Measurements from ENCODE around the gene ARHGAP24. TPM values are rescaled to one million over a fixed set of nuclear protein-coding genes. Genes with fewer than 3 reads are reported as not detected.
"Not testable (repeated sequence)": the region's sequence is repeated elsewhere in the genome, so short reads cannot be mapped to it uniquely, and the experiment has no call there.

Gene ARHGAP24
- total RNA-seq, 2 experiments from 2014 or later = 0.30 to 0.53 TPM

GRCh38 chr4:86015412-86016350, 540.7 kb downstream of the ARHGAP24 start:
- CTCF ChIA-PET = no interaction called here
- TF ChIP-seq CTCF (IDR thresholded peaks at IDR 0.05) = no peak
- Mint-ChIP-seq H3K27me3 (no peaks in the 10 kb centered on the region), H3K27ac (no peak overlapping the region), H3K4me1 (ENCODE audit: low read depth) (no peaks in the 10 kb centered on the region), H3K9me3 (no peaks in the 10 kb centered on the region), H3K36me3 (ENCODE audit: low read depth) (no peaks in the 10 kb centered on the region), H3K4me3 (no peak overlapping the region)
- POLR2A ChIA-PET = interaction anchor here (1.1 kb wide), 1 partner anchor 19 kb away, joined by 3 read pairs; no protein-coding TSS in a partner anchor
- DNase-seq (no peak), ATAC-seq (ENCODE audit: poor library complexity) (no peak)
- Histone ChIP-seq H3K9me3 (ENCODE audit: control insufficient read depth in 1 of 2, insufficient read depth in 1 of 2, low read length in 2 of 2) (no peaks in the 10 kb centered on the region), H3K4me1 (ENCODE audit: insufficient read depth, low read length) (no peaks in the 10 kb centered on the region), H3K36me3 (ENCODE audit: insufficient read depth, low read length) (no peaks in the 10 kb centered on the region), H3K27ac (ENCODE audit: low read depth in 1 of 2, low read length in 2 of 2) (no peak overlapping the region), H3K27me3 (ENCODE audit: control insufficient read depth in 1 of 2, insufficient read depth in 2 of 2, low read length in 2 of 2) (no peaks in the 10 kb centered on the region), H3K4me3 (ENCODE audit: low read length) (no peak overlapping the region)
- intact Hi-C loops (cut with DNase I, micrococcal nuclease) = no loop called here

GRCh38 chr4:86019362-86019761, 544.4 kb downstream of the ARHGAP24 start:
- ATAC-seq (ENCODE audit: poor library complexity) = no peak
- DNase-seq = no peak
- CTCF ChIA-PET = no interaction called here
- Histone ChIP-seq H3K27ac (ENCODE audit: low read depth in 1 of 2, low read length in 2 of 2) (no peak overlapping the region), H3K9me3 (ENCODE audit: control insufficient read depth in 1 of 2, insufficient read depth in 1 of 2, low read length in 2 of 2) (peaks cover 0 to 5% of the 10 kb centered on the region in 2 experiments), H3K4me1 (ENCODE audit: insufficient read depth, low read length) (no peaks in the 10 kb centered on the region), H3K27me3 (ENCODE audit: control insufficient read depth in 1 of 2, insufficient read depth in 2 of 2, low read length in 2 of 2) (no peaks in the 10 kb centered on the region), H3K36me3 (ENCODE audit: insufficient read depth, low read length) (no peaks in the 10 kb centered on the region), H3K4me3 (ENCODE audit: low read length) (no peak overlapping the region)
- Mint-ChIP-seq H3K27ac (no peak overlapping the region), H3K36me3 (ENCODE audit: low read depth) (no peaks in the 10 kb centered on the region), H3K9me3 (no peaks in the 10 kb centered on the region), H3K4me3 (no peak overlapping the region), H3K27me3 (no peaks in the 10 kb centered on the region), H3K4me1 (ENCODE audit: low read depth) (no peaks in the 10 kb centered on the region)
- intact Hi-C loops (cut with DNase I, micrococcal nuclease) = no loop called here
- POLR2A ChIA-PET = no interaction called here
- no peak for TF ChIP-seq CTCF (IDR thresholded peaks at IDR 0.05)

- no peak for TF ChIP-seq CTCF (IDR thresholded peaks at IDR 0.05)
- no peaks in the 10 kb centered on the region for H3K27me3 ChIP-seq (ENCODE audit: control insufficient read depth in 1 of 2, insufficient read depth in 2 of 2, low read length in 2 of 2)
- no peak overlapping the region for H3K4me3 ChIP-seq (ENCODE audit: low read length)
- no peaks in the 10 kb centered on the region for H3K4me1 Mint-ChIP-seq (ENCODE audit: low read depth)
- H3K4me1 ChIP-seq (ENCODE audit: insufficient read depth, low read length) = no peaks in the 10 kb centered on the region
- peaks cover 0 to 5% of the 10 kb centered on the region in 2 experiments for H3K9me3 ChIP-seq (ENCODE audit: control insufficient read depth in 1 of 2, insufficient read depth in 1 of 2, low read length in 2 of 2)
- DNase-seq (no peak), ATAC-seq (ENCODE audit: poor library complexity) (no peak)
- intact Hi-C loops (cut with DNase I, micrococcal nuclease) = no loop called here
- ChIA-PET POLR2A (no interaction called here), CTCF (no interaction called here)
- no peak overlapping the region for H3K27ac ChIP-seq (ENCODE audit: low read depth in 1 of 2, low read length in 2 of 2)
- no peaks in the 10 kb centered on the region for H3K27me3 Mint-ChIP-seq
- no peak overlapping the region for H3K4me3 Mint-ChIP-seq
- no peak overlapping the region for H3K27ac Mint-ChIP-seq
- no peaks in the 10 kb centered on the region for H3K9me3 Mint-ChIP-seq
- no peaks in the 10 kb centered on the region for H3K36me3 Mint-ChIP-seq (ENCODE audit: low read depth)
- no peaks in the 10 kb centered on the region for H3K36me3 ChIP-seq (ENCODE audit: insufficient read depth, low read length)
Observed at GRCh38 chr4:86019906-86020305, 545.0 kb downstream of the ARHGAP24 start.

- H3K27me3 ChIP-seq (ENCODE audit: control insufficient read depth in 1 of 2, insufficient read depth in 2 of 2, low read length in 2 of 2); H3K9me3 Mint-ChIP-seq; H3K27ac ChIP-seq (ENCODE audit: low read depth in 1 of 2, low read length in 2 of 2); intact Hi-C loops (cut with DNase I, micrococcal nuclease); H3K27ac Mint-ChIP-seq; DNase-seq; H3K4me3 ChIP-seq (ENCODE audit: low read length); H3K36me3 Mint-ChIP-seq (ENCODE audit: low read depth); H3K4me1 Mint-ChIP-seq (ENCODE audit: low read depth); POLR2A ChIA-PET; H3K4me3 Mint-ChIP-seq; ATAC-seq (ENCODE audit: poor library complexity); H3K9me3 ChIP-seq (ENCODE audit: control insufficient read depth in 1 of 2, insufficient read depth in 1 of 2, low read length in 2 of 2); H3K36me3 ChIP-seq (ENCODE audit: insufficient read depth, low read length); H3K27me3 Mint-ChIP-seq; CTCF ChIA-PET; H3K4me1 ChIP-seq (ENCODE audit: insufficient read depth, low read length): not testable (repeated sequence)
Observed at GRCh38 chr4:86021671-86022070, 546.7 kb downstream of the ARHGAP24 start.

Data from CD4-positive, alpha-beta T cell (primary cell).